OCI-M2 (cell line): ENCODE measurements around the gene RNU4-1.
A peak's percentile ranks its signal among the peaks of the same experiment; 100 is the strongest.

Experiments
- DNase-seq: peaks from one replicate; lab custom pipeline; 2025; ENCODE audit not compliant: unreplicated experiment; lab: John Stamatoyannopoulos, UW

The RNU4-1 gene

GRCh38 chr12:120290609-120291305 is 2.3 kb downstream of the RNU4-1 start:
- peak; percentile 78 for DNase-seq

GRCh38 chr12:120287491-120287890 is 5.5 kb downstream of the RNU4-1 start:
- DNase-seq: no peak

- no peak for DNase-seq
Observed at GRCh38 chr12:120286768-120287490, 6.1 kb downstream of the RNU4-1 start.

GRCh38 chr12:120284381-120284780 is 8.7 kb downstream of the RNU4-1 start:
- no peak for DNase-seq

GRCh38 chr12:120283318-120283717 is 9.7 kb downstream of the RNU4-1 start:
- DNase-seq: no peak

GRCh38 chr12:120278137-120279069 is 14.6 kb downstream of the RNU4-1 start:
- no peak for DNase-seq

- DNase-seq: no peak
Observed at GRCh38 chr12:120276734-120277133, 16.3 kb downstream of the RNU4-1 start.

- DNase-seq: no peak
Observed at GRCh38 chr12:120267736-120268135, 25.3 kb downstream of the RNU4-1 start.

- DNase-seq: no peak
Observed at GRCh38 chr12:120266180-120266870, 26.7 kb downstream of the RNU4-1 start.

GRCh38 chr12:120265473-120266179 is 27.4 kb downstream of the RNU4-1 start, which contains the start of gene PXN:
TSS of gene PXN (minus strand) at chr12:120265730. CDS start at chr12:120265629, 101 bp downstream.
- DNase-seq: no peak

GRCh38 chr12:120264904-120265472 is 28.0 kb downstream of the RNU4-1 start:
- no peak for DNase-seq

GRCh38 chr12:120264086-120264903 is 28.7 kb downstream of the RNU4-1 start:
- no peak for DNase-seq

GRCh38 chr12:120263748-120264085 is 29.3 kb downstream of the RNU4-1 start:
- no peak for DNase-seq

- no peak for DNase-seq
Observed at GRCh38 chr12:120262852-120263747, 29.9 kb downstream of the RNU4-1 start.

GRCh38 chr12:120261951-120262851 is 30.8 kb downstream of the RNU4-1 start:
- DNase-seq: no peak

GRCh38 chr12:120260607-120261006 is 32.4 kb downstream of the RNU4-1 start:
- no peak for DNase-seq
